HepG2 (cell line): Measurements from ENCODE around the gene NDST1. TPM values are rescaled to one million over a fixed set of nuclear protein-coding genes. Genes with fewer than 3 reads are reported as not detected.
A peak's percentile ranks its signal among the peaks of the same experiment; 100 is the strongest.

Experiments
- ARNT2 ChIP-seq: sonication (generic); formaldehyde crosslinking; IDR thresholded peaks from 2 replicates; pipeline ENCODE4 v1.8.0; 2022; ENCODE audit warnings: mild to moderate bottlenecking, low read depth, missing genetic modification reagents, moderate library complexity
- CREB1 ChIP-seq, 2 experiments: fragments of 450-650 bp in 1 of 2; IDR thresholded peaks; 2 replicates each; pipeline ENCODE4 v1.6.1; 2016 to 2017; ENCODE audit warnings: control low read depth in 1 of 2, mild to moderate bottlenecking in 1 of 2, missing compliant biosample characterization in 1 of 2, missing genetic modification characterization in 1 of 2
- FOXC1 ChIP-seq: sonication (generic); formaldehyde crosslinking; IDR thresholded peaks from 2 replicates; pipeline ENCODE4 v1.8.0; 2022; ENCODE audit warnings: mild to moderate bottlenecking, missing genetic modification reagents, borderline replicate concordance
- GATA4 ChIP-seq: sonication (generic); IDR thresholded peaks from 2 replicates; pipeline ENCODE4 v1.6.1; 2016; ENCODE audit warnings: antibody characterized with exemption, low read depth, borderline replicate concordance
- GMEB2 ChIP-seq: IDR thresholded peaks from 2 replicates; pipeline ENCODE4 v1.6.1; 2016; ENCODE audit warnings: missing biosample characterization, missing genetic modification reagents, low read depth
- HBP1 ChIP-seq: IDR thresholded peaks from 2 replicates; pipeline ENCODE4 v1.6.1; 2016; ENCODE audit warnings: low read depth, control low read depth
- HNRNPK ChIP-seq: fragments of 200-400 bp; formaldehyde crosslinking; IDR thresholded peaks from 2 replicates; pipeline ENCODE4 v1.6.1; 2018; ENCODE audit warnings: low read length, low read depth, moderate library complexity, mild to moderate bottlenecking; ENCODE audit not compliant: poor library complexity, severe bottlenecking
- ISL2 ChIP-seq: sonication (generic); formaldehyde crosslinking; IDR thresholded peaks from 2 replicates; pipeline ENCODE4 v1.5.0; 2020; ENCODE audit warnings: missing genetic modification reagents
- KDM2A ChIP-seq: sonication (generic); formaldehyde crosslinking; IDR thresholded peaks from 2 replicates; pipeline ENCODE4 v1.4.0; 2020; ENCODE audit warnings: low read depth, missing genetic modification reagents, borderline replicate concordance
- MAF1 ChIP-seq: sonication (generic); formaldehyde crosslinking; IDR thresholded peaks from 2 replicates; pipeline ENCODE4 v1.5.0; 2020; ENCODE audit warnings: missing genetic modification reagents, borderline replicate concordance
- PITX1 ChIP-seq: sonication (generic); formaldehyde crosslinking; IDR thresholded peaks from 2 replicates; pipeline ENCODE4 v1.5.1; 2020; ENCODE audit warnings: mild to moderate bottlenecking, missing genetic modification reagents
- TBL1XR1 ChIP-seq: fragments of 150-350 bp; IDR thresholded peaks from 2 replicates; pipeline ENCODE4 v1.6.1; 2014; ENCODE audit warnings: borderline replicate concordance, low read length; ENCODE audit not compliant: partially characterized antibody
- ZBTB10 ChIP-seq: sonication (generic); formaldehyde crosslinking; IDR thresholded peaks from 2 replicates; pipeline ENCODE4 v1.4.0; 2020; ENCODE audit warnings: missing genetic modification reagents, borderline replicate concordance
- ZBTB14 ChIP-seq: sonication (generic); formaldehyde crosslinking; IDR thresholded peaks from 2 replicates; pipeline ENCODE4 v1.4.0; 2020; ENCODE audit warnings: missing genetic modification reagents
- ZNF230 ChIP-seq: sonication (generic); formaldehyde crosslinking; IDR thresholded peaks from 2 replicates; pipeline ENCODE4 v1.4.0; 2020; ENCODE audit warnings: mild to moderate bottlenecking, missing genetic modification reagents
- ZNF484 ChIP-seq: sonication (generic); formaldehyde crosslinking; IDR thresholded peaks from 2 replicates; pipeline ENCODE4 v1.5.1; 2020; ENCODE audit warnings: mild to moderate bottlenecking, low read depth, missing genetic modification reagents, borderline replicate concordance
- ZNF503 ChIP-seq: sonication (generic); formaldehyde crosslinking; IDR thresholded peaks from 2 replicates; pipeline ENCODE4 v1.4.0; 2020; ENCODE audit warnings: missing genetic modification reagents
- ZNF605 ChIP-seq: sonication (generic); formaldehyde crosslinking; IDR thresholded peaks from 2 replicates; pipeline ENCODE4 v1.8.0; 2022; ENCODE audit warnings: mild to moderate bottlenecking, missing genetic modification reagents
- ZNF660 ChIP-seq: sonication (generic); formaldehyde crosslinking; IDR thresholded peaks from 2 replicates; pipeline ENCODE4 v1.5.1; 2020; ENCODE audit warnings: mild to moderate bottlenecking, low read depth, missing genetic modification reagents, borderline replicate concordance
- polyA plus RNA-seq, 8 experiments: library from polyadenylated mRNA; depleted of rRNA in 3 of 8; stranded (reverse) in 7 of 8; unstranded in 1 of 8; fragments of >200 nt; fragmentation: Illumina TruSeq in 4 of 8; extraction: Trizol in 4 of 8; gene quantifications; 2 replicates each; pipeline versions ENCODE4 v1.2.1 to v1.2.3, GENCODE V29; 2011 to 2016; ENCODE audit warnings: low read depth in 4 of 8, missing spikeins in 1 of 8, mixed read lengths in 1 of 8; ENCODE audit not compliant: insufficient read depth in 1 of 8
- total RNA-seq, 5 experiments: library from RNA; depleted of rRNA; stranded (reverse); fragments of >200 nt; fragmentation: Illumina TruSeq; extraction: Trizol; gene quantifications; 2 replicates each; pipeline ENCODE4 v1.2.3, GENCODE V29; 2016; ENCODE audit warnings: low read depth in 1 of 5

Gene NDST1
- total and polyA plus RNA-seq, 2 of the 13 experiments (the other 11 are each of a cell fraction or from before 2014, with no cell fraction given), result 23.8 to 26.2 TPM

GRCh38 chr5:150517272-150518152 is 9.6 kb downstream of the NDST1 start (continued):
- no peak for TF ChIP-seq ZNF660
- TF ChIP-seq ISL2 (CRISPR knock-in tag), result peak; percentile 47; the same call in 1 of the 2 replicates
- no peak for TF ChIP-seq ZNF605 (CRISPR knock-in tag)
- TF ChIP-seq ZNF230 (CRISPR knock-in tag), result no peak
- peak; percentile 33; the same call in 1 of the 2 replicates for TF ChIP-seq ZBTB10 (CRISPR knock-in tag)
- no peak for TF ChIP-seq HNRNPK
- no peak for TF ChIP-seq MAF1
- TF ChIP-seq TBL1XR1, result peak; percentile 20
- TF ChIP-seq HBP1 (CRISPR knock-in tag), result no peak
- TF ChIP-seq GMEB2 (CRISPR knock-in tag), result no peak
- TF ChIP-seq KDM2A (CRISPR knock-in tag), result no peak
- no peak for TF ChIP-seq CREB1 (IDR thresholded peaks at IDR 0.05)
- 0 out of 2 replicates have a peak, but pooled peaks have one; percentile 19 for TF ChIP-seq CREB1 (CRISPR knock-in tag; IDR thresholded peaks at IDR 0.05)
- TF ChIP-seq FOXC1 (CRISPR knock-in tag), result no peak
- no peak for TF ChIP-seq ZNF503 (CRISPR knock-in tag)
- no peak for TF ChIP-seq ZNF484 (CRISPR knock-in tag)
- TF ChIP-seq GATA4, result peak; percentile 65
- TF ChIP-seq PITX1 (CRISPR knock-in tag), result peak; percentile 76
- no peak for TF ChIP-seq ZBTB14 (CRISPR knock-in tag)
- no peak for TF ChIP-seq ARNT2 (CRISPR knock-in tag)
